HG03095 (cell line): Measurements from ENCODE around the gene METTL27.
"Not testable (repeated sequence)": the region's sequence is repeated elsewhere in the genome, so short reads cannot be mapped to it uniquely, and the experiment has no call there.

Source experiments
- ATAC-seq: cut with Tn5 transposase; IDR thresholded peaks from one replicate; pipeline ENCODE4 v1.9.1; 2021; ENCODE audit warnings: moderate library complexity; ENCODE audit not compliant: unreplicated experiment

Gene METTL27

DNA sequence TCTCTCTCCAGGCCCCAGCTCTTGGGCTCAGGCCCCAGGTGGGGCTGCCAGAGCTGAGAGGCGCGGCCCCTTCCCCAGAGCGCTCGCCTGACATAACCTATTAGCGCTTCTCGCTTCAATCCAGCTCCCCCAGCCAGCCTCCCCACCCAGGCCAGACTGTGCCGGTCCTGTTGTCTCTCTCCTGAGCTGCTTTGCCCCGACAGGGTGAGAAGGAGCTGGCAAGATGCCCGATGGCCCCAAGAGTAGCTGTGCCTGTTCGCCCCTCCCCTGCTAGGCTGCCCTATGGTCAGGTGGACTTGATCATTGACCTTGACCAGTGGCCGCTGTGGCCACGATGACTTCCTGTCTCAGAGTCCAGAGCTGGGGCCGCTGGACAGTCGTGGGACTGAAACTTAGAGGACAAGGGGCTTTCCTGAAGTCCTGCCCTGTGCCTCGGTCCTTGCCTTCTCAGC, 27.8 kb upstream of the METTL27 start:
- no peak for ATAC-seq

DNA sequence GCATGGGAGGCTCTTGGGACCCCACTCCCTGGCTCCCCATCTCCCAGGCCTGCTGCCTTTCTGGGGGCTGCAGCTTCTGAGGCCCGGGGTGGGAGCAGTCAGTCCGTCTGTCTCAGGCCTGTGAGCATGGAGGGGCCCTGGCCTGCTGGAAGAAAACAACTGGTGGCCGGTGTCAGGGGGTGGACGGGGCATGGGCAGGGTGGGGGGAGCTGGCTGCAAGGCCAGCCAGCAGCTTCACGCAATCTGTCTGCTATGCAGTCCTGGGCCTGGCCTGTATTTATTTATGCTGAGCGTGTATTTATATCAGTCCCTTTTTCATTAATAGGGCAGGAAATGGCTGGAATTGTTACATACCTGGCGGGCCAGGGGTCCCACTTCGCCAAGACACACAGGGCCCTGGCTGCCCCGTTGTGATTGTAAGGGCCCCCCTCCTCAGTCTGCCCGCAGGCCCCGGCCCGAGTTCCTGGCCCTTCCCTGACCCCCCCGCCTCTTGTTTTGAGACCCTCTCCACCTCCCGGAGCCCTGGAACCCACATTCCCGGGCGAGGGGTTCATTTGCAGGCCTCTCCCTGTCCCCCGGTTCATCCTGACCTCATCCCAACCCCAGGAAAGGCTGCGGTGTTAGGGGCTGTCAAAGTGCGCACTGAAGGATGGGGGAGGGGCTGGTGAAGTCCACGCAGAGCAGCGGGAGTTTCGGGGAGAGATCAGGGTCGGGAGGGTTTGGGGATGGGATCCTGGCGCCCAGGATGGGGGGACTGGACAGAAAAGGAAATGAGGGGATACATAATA, 26.9 kb upstream of the METTL27 start:
- ATAC-seq = no peak

- ATAC-seq = no peak
These were observed 24.1 kb upstream of the METTL27 start for GRCh38 chr7:73866446-73866767.

GRCh38 chr7:73865738-73866445, 23.6 kb upstream of the METTL27 start:
- ATAC-seq = no peak

- no peak for ATAC-seq
These were observed 22.8 kb upstream of the METTL27 start for GRCh38 chr7:73864981-73865711.

DNA sequence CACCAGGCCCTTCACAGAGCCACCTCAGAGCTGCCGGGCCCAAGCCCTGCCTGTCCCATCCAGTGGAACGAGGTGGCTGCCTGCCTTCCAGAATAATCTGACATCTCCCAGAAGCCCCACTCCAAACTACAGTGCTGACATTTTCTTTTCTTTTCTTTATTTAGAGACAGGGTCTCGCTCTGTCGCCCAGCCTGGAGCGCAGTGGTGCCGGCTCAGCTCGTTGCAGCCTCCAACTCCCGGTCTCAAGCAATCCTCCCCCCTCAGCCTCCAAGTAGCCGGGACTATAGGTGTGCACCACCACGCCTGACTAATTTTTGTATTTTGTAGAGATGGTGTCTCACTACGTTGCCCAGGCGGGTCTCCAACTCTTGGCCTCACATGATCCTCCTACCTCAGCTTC, 19.0 kb upstream of the METTL27 start:
- ATAC-seq = no peak

DNA sequence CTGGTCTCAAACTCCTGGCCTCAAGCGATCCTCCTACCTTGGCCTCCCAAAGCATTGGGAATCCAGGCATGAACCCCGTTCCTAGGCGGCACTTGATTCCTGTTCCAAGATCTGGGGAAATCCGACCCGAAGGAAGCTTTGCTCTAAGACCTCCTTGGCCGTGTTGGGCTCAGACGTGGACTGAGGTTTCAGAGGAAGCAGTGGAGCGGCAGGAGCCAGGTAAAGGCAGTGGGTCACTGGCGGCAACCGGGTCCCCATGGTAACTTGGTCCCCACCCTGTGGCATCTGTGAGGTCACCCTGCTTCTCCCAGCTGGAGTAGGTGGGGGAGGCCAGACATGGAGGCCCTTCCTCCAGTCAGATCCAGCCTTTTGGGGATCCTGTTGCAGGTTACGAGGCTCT, 18.5 kb upstream of the METTL27 start, which contains the start of gene TMEM270:
TSS of gene TMEM270 (plus strand) at position 301 of the 400 bp plus-strand sequence. CDS start at position 337, 36 bp downstream.
- ATAC-seq = no peak

DNA sequence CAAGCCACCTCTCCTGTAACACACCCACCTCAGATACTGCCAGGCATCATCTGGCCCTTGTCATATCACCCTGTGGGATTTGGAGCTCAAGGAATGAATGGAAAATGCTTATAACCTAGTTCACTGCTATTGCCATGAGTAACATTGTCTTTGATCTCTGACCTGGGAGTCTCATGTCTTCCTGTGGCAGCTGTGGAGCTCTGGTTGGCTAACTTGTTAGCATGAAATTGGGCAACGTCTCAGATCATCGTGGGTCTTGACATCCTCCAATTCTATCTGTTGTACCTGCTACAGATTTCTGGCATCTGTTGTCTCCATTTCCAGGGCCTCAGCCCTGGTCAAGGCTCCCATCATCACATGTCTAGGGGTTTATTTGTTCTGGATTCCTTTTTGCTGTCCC, 16.5 kb upstream of the METTL27 start:
- no peak for ATAC-seq

- ATAC-seq = no peak
These were observed 14.6 kb upstream of the METTL27 start for GRCh38 chr7:73856941-73857340.

GRCh38 chr7:73852500-73852899, 10.2 kb upstream of the METTL27 start:
- no peak for ATAC-seq

GRCh38 chr7:73851410-73852338, 9.4 kb upstream of the METTL27 start:
- ATAC-seq = peak; percentile 79

DNA sequence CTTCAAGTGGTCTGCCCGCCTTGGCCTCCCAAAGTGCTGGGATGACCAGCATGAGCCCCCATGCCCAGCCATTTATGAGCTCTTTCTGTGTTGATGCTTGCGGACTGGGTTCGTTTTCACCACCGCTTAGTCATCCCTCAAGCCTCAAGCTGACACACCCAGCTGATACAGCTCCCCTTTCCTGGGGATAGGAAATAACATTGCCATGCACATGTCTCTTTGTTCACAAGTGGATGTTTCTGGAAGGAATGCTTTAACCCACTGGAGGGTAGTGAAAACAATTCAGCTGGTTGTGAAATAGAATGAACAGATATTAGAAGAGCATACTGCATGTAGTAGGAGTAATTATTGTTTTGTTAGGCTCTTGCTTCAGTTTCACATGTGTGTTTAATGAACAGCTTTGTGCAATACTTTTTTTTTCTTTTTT, 8.5 kb upstream of the METTL27 start:
- ATAC-seq = no peak

DNA sequence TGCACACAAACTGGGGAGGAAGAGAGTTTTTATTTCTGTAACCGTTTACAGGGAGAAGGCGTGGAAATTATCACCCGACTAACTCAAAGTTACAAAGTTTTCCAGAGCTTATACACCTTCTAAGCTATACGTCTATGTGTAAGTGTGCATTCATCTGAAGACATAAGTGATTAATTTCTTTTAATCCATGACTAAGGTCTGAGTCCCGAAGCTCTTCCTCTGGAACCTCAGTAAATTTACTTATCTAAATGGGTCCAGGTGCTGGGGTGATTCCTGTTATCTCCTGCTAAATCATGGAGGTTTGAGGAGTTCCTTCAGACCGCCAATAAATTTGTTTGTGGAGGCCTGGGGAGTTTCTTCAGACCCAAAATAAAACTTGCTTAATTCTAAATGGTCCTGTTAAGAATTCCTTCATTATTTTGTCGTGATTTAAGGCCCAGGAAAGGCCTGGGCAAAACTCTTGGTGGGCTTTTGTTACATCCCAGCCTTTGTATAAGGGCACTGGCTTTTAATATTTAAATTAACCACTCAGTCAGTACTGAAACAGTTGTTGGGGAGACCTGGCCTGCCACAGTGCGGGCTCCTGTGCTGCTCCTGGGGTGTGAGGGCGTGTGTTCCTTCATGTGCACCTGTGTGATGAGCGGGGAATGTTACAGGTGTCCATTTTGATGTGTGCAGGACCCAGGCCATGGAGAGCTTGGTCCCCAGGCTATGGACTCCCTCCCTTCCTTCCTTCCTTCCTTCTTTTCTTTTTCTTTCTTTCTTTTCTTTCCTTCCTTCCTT, 5.8 kb upstream of the METTL27 start:
- no peak for ATAC-seq

DNA sequence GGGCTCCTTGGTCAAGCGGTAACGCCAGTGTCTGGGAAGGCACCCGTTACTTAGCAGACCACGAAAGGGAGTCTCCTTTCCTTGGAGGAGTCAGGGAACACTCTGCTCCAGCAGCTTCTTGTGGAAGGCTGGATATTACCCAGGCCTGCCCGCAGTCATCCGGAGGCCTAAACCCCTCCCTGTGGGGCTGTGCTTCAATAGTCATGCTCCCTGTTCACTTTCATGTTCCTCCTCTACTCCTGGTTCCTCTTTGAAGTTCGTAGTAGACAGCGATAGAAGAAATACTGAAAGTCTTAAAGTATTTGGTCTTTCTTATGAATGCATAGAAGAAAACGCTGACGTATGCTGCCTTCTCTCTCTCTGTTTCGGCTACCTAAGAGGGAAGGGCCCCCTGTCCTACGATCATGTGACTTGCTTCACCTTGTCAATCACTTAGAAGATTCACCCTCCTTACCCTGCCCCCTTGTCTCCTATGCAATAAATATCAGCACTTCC, 3.4 kb upstream of the METTL27 start:
- not testable (repeated sequence) for ATAC-seq

GRCh38 chr7:73844848-73845460, 2.6 kb upstream of the METTL27 start:
- no peak for ATAC-seq

- ATAC-seq = no peak
These were observed 1.8 kb upstream of the METTL27 start for GRCh38 chr7:73844131-73844547.

DNA sequence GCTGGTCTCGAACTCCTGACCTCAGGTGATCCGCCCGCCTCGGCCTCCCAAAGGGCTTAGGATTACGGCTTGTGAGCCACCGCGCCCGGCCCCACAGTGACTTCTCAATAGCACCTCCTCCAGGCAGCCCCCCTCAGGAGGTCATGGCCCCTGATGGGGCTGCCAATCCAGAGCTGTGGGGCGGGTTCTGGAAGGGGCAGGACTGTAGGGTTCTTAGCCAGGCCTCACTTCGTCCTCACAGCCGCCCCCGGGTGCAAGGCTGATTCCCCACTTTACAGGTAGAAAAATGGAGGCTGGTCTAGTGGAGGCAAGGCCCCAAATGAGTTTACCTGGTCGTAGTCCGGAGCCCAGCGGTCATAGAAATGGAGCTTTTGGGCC, 638 bp downstream of the METTL27 start:
- no peak for ATAC-seq

DNA sequence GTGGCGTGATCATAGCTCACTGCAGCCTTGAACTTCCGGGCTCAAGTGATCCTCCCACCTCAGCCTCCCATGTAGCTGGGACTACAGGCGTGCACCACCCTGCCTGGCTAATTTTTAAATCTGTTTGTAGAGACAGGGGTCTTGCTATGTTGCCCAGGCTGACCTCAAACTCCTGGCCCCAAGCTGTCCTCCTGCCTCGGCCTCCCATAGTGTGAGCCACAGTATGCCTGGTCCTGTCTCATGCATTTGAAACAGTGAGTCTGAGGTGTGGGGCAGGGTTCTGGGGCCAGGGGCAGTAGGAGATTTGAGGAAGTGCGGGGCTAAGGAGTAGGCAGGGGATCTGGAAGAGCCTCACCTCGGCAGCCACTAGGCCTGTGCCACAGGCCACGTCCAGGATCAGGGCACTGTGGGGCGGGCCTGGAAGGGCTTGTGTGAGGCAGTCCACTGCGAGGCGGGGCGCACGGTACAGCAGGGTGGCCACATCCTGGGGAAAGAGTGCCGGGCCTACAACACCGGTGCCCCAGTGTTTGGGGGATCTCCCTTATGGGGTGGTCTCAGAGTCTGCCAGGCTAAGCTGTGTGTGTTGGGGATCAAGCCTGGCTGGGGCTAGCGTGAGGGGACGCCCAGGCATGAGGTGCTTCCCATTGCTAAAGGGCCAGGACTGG, 1.5 kb downstream of the METTL27 start:
- ATAC-seq = no peak
